Endothelial cell (in vitro differentiated cells): ENCODE data around the gene DNAI1. TPM values are rescaled to one million over a fixed set of nuclear protein-coding genes. Genes with fewer than 3 reads are reported as not detected.
"Not testable (repeated sequence)": the region's sequence is repeated elsewhere in the genome, so short reads cannot be mapped to it uniquely, and the experiment has no call there.

Experiments
- DNase-seq: peaks from one replicate; pipeline ENCODE4 v3.0.0; 2021; ENCODE audit warnings: low spot score
- H3K27ac Mint-ChIP-seq: one replicate; pipeline ENCODE4 v1.8.0; 2021; ENCODE audit warnings: mixed read lengths, inconsistent platforms; ENCODE audit not compliant: unreplicated experiment
- H3K27me3 Mint-ChIP-seq: one replicate; pipeline ENCODE4 v1.8.0; 2021; ENCODE audit warnings: mild to moderate bottlenecking, moderate library complexity, mixed read lengths, inconsistent platforms; ENCODE audit not compliant: unreplicated experiment
- H3K36me3 Mint-ChIP-seq: one replicate; pipeline ENCODE4 v1.8.0; 2021; ENCODE audit warnings: mild to moderate bottlenecking, low read depth, mixed read lengths, inconsistent platforms; ENCODE audit not compliant: unreplicated experiment
- H3K4me1 Mint-ChIP-seq: one replicate; pipeline ENCODE4 v1.8.0; 2021; ENCODE audit warnings: mild to moderate bottlenecking, mixed read lengths, inconsistent platforms; ENCODE audit not compliant: unreplicated experiment
- H3K4me3 Mint-ChIP-seq: one replicate; pipeline ENCODE4 v1.8.0; 2021; ENCODE audit warnings: mild to moderate bottlenecking, mixed read lengths, inconsistent platforms; ENCODE audit not compliant: unreplicated experiment
- H3K9me3 Mint-ChIP-seq: one replicate; pipeline ENCODE4 v1.8.0; 2021; ENCODE audit warnings: mixed read lengths, inconsistent platforms; ENCODE audit not compliant: unreplicated experiment
- CTCF ChIP-seq: fragments of 200-600 bp; sonication (generic); IDR thresholded peaks from one replicate; pipeline ENCODE4 v1.5.0; 2021; ENCODE audit warnings: antibody characterized with exemption; ENCODE audit not compliant: unreplicated experiment
- total RNA-seq: library from RNA; stranded (reverse); fragmentation: NEBNext Ultra II Directional; extraction: Animal tissue kit (Norgen Biotek cat#: 25700); gene quantifications from one replicate; pipeline ENCODE4 v1.2.1, GENCODE V29; 2021; ENCODE audit not compliant: unreplicated experiment

The DNAI1 gene
- total RNA-seq, 1 donor from 2014 or later = 0.74 TPM

- Mint-ChIP-seq H3K27ac (no peak overlapping the region), H3K9me3 (no peaks in the 10 kb centered on the region), H3K4me3 (no peak overlapping the region), H3K4me1 (peaks cover 9% of the 10 kb centered on the region), H3K27me3 (peaks cover 7% of the 10 kb centered on the region), H3K36me3 (peaks cover 4% of the 10 kb centered on the region)
- no peak for TF ChIP-seq CTCF
- DNase-seq = no peak
Measured at GRCh38 chr9:34524349-34524748, 65.7 kb downstream of the DNAI1 start.

- Mint-ChIP-seq H3K4me1 (peaks cover 9% of the 10 kb centered on the region), H3K27me3 (peaks cover 4% of the 10 kb centered on the region), H3K4me3 (no peak overlapping the region), H3K27ac (no peak overlapping the region), H3K9me3 (no peaks in the 10 kb centered on the region), H3K36me3 (peaks cover 4% of the 10 kb centered on the region)
- no peak for TF ChIP-seq CTCF
- DNase-seq = no peak
Measured at GRCh38 chr9:34526026-34526425, 67.4 kb downstream of the DNAI1 start.

- H3K4me3 Mint-ChIP-seq, H3K4me1 Mint-ChIP-seq, H3K36me3 Mint-ChIP-seq, H3K9me3 Mint-ChIP-seq, H3K27ac Mint-ChIP-seq, DNase-seq, H3K27me3 Mint-ChIP-seq: not testable (repeated sequence)
Measured at GRCh38 chr9:34532041-34532440, 73.4 kb downstream of the DNAI1 start.

GRCh38 chr9:34536685-34537084 is 78.1 kb downstream of the DNAI1 start:
- no peak for TF ChIP-seq CTCF

GRCh38 chr9:34540827-34541226 is 82.2 kb downstream of the DNAI1 start:
- no peak for TF ChIP-seq CTCF
- H3K9me3 Mint-ChIP-seq = no peaks in the 10 kb centered on the region
- no peak overlapping the region for H3K4me3 Mint-ChIP-seq
- H3K27ac Mint-ChIP-seq = no peak overlapping the region
- no peaks in the 10 kb centered on the region for H3K36me3 Mint-ChIP-seq
- H3K27me3 Mint-ChIP-seq = peaks cover 13% of the 10 kb centered on the region
- H3K4me1 Mint-ChIP-seq = peaks cover 8% of the 10 kb centered on the region
- DNase-seq = no peak

More at GRCh38 chr9:34536685-34537084, 78.1 kb downstream of the DNAI1 start:
- no peak overlapping the region for H3K27ac Mint-ChIP-seq
- H3K4me3 Mint-ChIP-seq = no peak overlapping the region
- H3K36me3 Mint-ChIP-seq = no peaks in the 10 kb centered on the region
- peaks cover 8% of the 10 kb centered on the region for H3K4me1 Mint-ChIP-seq
- DNase-seq = no peak
- no peaks in the 10 kb centered on the region for H3K9me3 Mint-ChIP-seq
- H3K27me3 Mint-ChIP-seq = peaks cover 9% of the 10 kb centered on the region

- no peak for TF ChIP-seq CTCF
- H3K9me3 Mint-ChIP-seq = no peaks in the 10 kb centered on the region
- no peak overlapping the region for H3K27ac Mint-ChIP-seq
- peaks cover 13% of the 10 kb centered on the region for H3K27me3 Mint-ChIP-seq
- no peak for DNase-seq
- peaks cover 8% of the 10 kb centered on the region for H3K4me1 Mint-ChIP-seq
- no peaks in the 10 kb centered on the region for H3K36me3 Mint-ChIP-seq
- no peak overlapping the region for H3K4me3 Mint-ChIP-seq
Measured at GRCh38 chr9:34541540-34541939, 82.9 kb downstream of the DNAI1 start.
